GM12874 (cell line): ENCODE measurements around the gene PDE3B.

Source experiments
- CTCF ChIP-seq: IDR thresholded peaks from 2 replicates; pipeline ENCODE4 v1.5.1; 2011; ENCODE audit warnings: low read depth, mild to moderate bottlenecking, control low read depth, low read length, moderate library complexity; ENCODE audit not compliant: insufficient read depth

Gene PDE3B

GRCh38 chr11:14898355-14898754 lies 254.8 kb downstream of the PDE3B start:
- no peak for TF ChIP-seq CTCF

GRCh38 chr11:14898906-14899305 lies 255.3 kb downstream of the PDE3B start:
- no peak for TF ChIP-seq CTCF

DNA sequence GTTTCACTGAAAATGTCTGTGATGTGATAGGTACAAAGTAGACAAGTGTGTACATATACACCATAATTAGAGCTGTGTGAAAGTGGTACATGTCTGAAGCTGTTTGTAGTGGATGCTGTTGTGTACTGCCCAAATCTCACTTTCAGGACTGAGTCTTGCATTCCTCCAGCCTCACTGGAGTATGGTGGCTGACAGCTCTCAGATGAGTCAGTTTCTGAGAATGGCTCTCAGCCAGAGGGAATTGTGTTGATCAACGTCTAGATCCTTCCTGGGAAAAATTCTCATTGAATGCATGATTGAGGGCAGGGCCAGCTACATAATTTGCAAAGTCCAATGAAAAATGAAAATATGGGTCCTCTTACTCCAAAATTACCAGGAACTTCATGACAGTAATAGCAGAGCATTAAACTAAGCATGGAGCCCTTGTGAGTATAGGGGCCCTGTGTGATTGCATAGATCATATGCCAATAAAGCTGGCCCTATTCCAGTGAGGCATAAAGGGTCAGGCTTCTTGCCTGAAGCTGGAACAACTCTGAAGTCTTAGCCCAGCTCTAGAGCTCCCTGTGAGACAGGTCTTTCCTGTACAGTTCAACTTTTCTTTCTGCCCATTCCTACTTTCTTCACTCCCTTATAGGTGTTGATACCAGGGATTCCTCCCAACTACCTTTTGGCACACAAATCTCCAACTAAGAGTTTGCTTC lies 259.2 kb downstream of the PDE3B start:
- no peak for TF ChIP-seq CTCF

GRCh38 chr11:14904745-14905103 lies 261.1 kb downstream of the PDE3B start:
- TF ChIP-seq CTCF: peak; percentile 97

- peak; percentile 84 for TF ChIP-seq CTCF
Measured at GRCh38 chr11:14905104-14906033, 261.8 kb downstream of the PDE3B start.

- no peak for TF ChIP-seq CTCF
Measured at GRCh38 chr11:14906578-14906977, 263.0 kb downstream of the PDE3B start.

DNA sequence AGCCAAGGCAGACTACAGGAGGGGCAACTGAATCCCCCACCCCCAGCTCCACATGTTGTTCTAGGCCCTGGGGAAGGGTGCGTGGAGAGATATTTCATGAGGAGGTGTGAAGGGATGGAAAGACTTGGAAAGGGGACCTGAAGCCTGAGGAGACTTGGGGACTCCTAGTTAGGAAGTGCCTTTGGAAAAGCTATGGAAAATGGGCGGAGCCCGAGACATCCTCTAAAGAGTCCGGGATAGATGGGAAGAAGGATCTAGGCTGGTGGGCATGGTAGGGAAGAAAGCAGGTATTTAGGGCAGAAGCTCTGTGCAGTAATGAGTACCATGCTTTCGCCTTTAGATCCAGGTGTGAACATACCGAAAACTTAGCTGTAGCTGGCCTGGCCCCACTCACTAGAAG lies 263.4 kb downstream of the PDE3B start:
- no peak for TF ChIP-seq CTCF
